Heart left ventricle (tissue), 13 donors: ENCODE measurements around the gene PLA2G3.

Experiments used
- POLR2A ChIP-seq, 2 donors: fragments of 450-650 bp; IDR thresholded peaks; one replicate each; pipeline ENCODE4 v1.6.1; 2017; ENCODE audit warnings: antibody characterized with exemption in 2 of 2, mild to moderate bottlenecking in 2 of 2, moderate library complexity in 2 of 2
- TF ChIP-seq, protein P1 (sequence below), 12 donors: fragments of 200-600 bp; sonication (generic) in 4 of 12; IDR thresholded peaks; one replicate each; pipeline versions ENCODE4 v1.5.0 to v1.8.0; 2018 to 2022; ENCODE audit warnings: antibody characterized with exemption in 12 of 12, mild to moderate bottlenecking in 5 of 12
- donor health status: ischemic (EF 13 %, LVEDD 7.1; RV severe dilation, severe dysfunction).
- donor health status: DM: no; HTN: yes; CAD: no.
- donor health status: DM: no; HTN: no; CAD: no.
- donor health status: ischemic (EF 25% LVEDD 6.9; RV normal size, moderate dysfunction).
- donor health status: ischemic (EF 25% LVEDD 5.7; RV mildly dilated, moderate dysfunction).
- donor health status: ischemic (EF 35%, LVEDD 5.7; RV mildly dilated, moderate dysfunction).
- donor health status: nonischemic (EF 11% LVEDD 7.7; RV severe dilation, severe dysfunction).
- donor health status: DM: yes; HTN: yes; CAD: no.
- donor health status: PGD.
- donor health status: ischemic (EF 29% LVEDD 5.4; RV normal size, mild dysfunction).
- donor health status: nonischemic (EF 23%, LVEDD 6.1; RV moderate dilation, normal function).

DNA sequence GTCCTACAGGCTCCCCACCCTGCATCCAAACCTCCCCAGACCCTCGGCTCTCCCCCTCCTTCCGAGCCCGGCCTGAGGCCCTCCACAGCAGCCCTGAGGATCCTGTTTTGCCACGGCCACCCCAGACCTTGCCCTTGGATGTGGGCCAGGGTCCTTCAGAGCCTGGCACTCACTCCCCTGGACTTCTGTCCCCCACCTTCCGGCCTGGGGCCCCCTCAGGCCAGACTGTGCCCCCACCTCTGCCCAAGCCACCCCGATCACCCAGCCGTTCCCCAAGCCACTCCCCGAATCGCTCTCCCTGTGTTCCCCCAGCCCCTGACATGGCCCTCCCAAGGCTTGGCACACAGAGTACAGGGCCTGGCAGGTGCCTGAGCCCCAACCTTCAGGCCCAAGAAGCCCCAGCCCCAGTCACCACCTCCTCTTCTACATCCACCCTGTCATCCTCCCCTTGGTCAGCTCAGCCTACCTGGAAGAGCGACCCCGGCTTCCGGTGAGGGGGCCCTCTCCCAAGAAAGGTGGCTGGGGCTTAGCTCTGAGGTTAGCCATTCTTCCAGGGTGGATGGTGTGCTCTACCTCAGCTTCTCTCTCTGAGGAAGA, 14.7 kb downstream of the PLA2G3 start:
- TF ChIP-seq, protein P1, sequence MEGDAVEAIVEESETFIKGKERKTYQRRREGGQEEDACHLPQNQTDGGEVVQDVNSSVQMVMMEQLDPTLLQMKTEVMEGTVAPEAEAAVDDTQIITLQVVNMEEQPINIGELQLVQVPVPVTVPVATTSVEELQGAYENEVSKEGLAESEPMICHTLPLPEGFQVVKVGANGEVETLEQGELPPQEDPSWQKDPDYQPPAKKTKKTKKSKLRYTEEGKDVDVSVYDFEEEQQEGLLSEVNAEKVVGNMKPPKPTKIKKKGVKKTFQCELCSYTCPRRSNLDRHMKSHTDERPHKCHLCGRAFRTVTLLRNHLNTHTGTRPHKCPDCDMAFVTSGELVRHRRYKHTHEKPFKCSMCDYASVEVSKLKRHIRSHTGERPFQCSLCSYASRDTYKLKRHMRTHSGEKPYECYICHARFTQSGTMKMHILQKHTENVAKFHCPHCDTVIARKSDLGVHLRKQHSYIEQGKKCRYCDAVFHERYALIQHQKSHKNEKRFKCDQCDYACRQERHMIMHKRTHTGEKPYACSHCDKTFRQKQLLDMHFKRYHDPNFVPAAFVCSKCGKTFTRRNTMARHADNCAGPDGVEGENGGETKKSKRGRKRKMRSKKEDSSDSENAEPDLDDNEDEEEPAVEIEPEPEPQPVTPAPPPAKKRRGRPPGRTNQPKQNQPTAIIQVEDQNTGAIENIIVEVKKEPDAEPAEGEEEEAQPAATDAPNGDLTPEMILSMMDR (IDR thresholded peaks at IDR 0.05): no peak
- TF ChIP-seq POLR2A (IDR thresholded peaks at IDR 0.05): no peak
